CD4-positive, alpha-beta T cell (primary cell): ENCODE results near the gene ATP8A2. TPM values are rescaled to one million over a fixed set of nuclear protein-coding genes. Genes with fewer than 3 reads are reported as not detected.

ENCODE experiments used
- ATAC-seq: fragments of 200-7000 bp; cut with Tn5 transposase; one replicate; pipeline ENCODE4 v1.10.0; 2022; ENCODE audit warnings: mild to moderate bottlenecking; ENCODE audit not compliant: poor library complexity
- CTCF ChIA-PET: fragments of 350-600 bp; sonication (Branson Sonifier 250); formaldehyde crosslinking; loops from one replicate; lab custom pipeline; 2021; ENCODE audit warnings: antibody characterized with exemption, inconsistent platforms; lab: Charles Lee
- POLR2A ChIA-PET: fragments of 350-600 bp; sonication (Branson Sonifier 250); formaldehyde crosslinking; loops from one replicate; lab custom pipeline; 2021; ENCODE audit warnings: antibody characterized with exemption, inconsistent platforms; lab: Charles Lee
- DNase-seq, 14 experiments: peaks; one replicate each; pipeline ENCODE4 v3.0.0-alpha.2; 2013 to 2020; ENCODE audit warnings: mixed read lengths in 2 of 14
- H3K27ac ChIP-seq, 2 donors: one replicate each; pipeline versions ENCODE4 v1.5.1 to v1.7.0; 2013; ENCODE audit warnings: low read length in 2 of 2, low read depth in 1 of 2, mild to moderate bottlenecking in 1 of 2
- H3K27me3 ChIP-seq, 2 experiments: 1 replicate in 1 of 2; 2 replicates in 1 of 2; pipeline versions ENCODE4 v1.6.1 to v1.7.0; 2013; ENCODE audit warnings: low read length in 2 of 2, control low read depth in 1 of 2, mild to moderate bottlenecking in 1 of 2, moderate library complexity in 1 of 2; ENCODE audit not compliant: insufficient read depth in 2 of 2, control insufficient read depth in 1 of 2
- H3K36me3 ChIP-seq: one replicate; pipeline ENCODE4 v1.6.1; 2013; ENCODE audit warnings: low read length, control low read depth; ENCODE audit not compliant: insufficient read depth
- H3K4me1 ChIP-seq: one replicate; pipeline ENCODE4 v1.6.1; 2013; ENCODE audit warnings: low read length, control low read depth; ENCODE audit not compliant: insufficient read depth
- H3K4me3 ChIP-seq: one replicate; pipeline ENCODE4 v1.5.1; 2013; ENCODE audit warnings: mild to moderate bottlenecking, low read length, moderate library complexity
- H3K9me3 ChIP-seq, 2 experiments: 1 replicate in 1 of 2; 2 replicates in 1 of 2; pipeline versions ENCODE4 v1.6.1 to v1.7.0; 2013; ENCODE audit warnings: low read length in 2 of 2, mild to moderate bottlenecking in 2 of 2, control low read depth in 1 of 2, moderate library complexity in 1 of 2; ENCODE audit not compliant: control insufficient read depth in 1 of 2, insufficient read depth in 1 of 2
- H3K27ac Mint-ChIP-seq: one replicate; pipeline ENCODE4 v1.8.0; 2020; ENCODE audit warnings: mixed read lengths
- H3K27me3 Mint-ChIP-seq: one replicate; pipeline ENCODE4 v1.8.0; 2021; ENCODE audit warnings: mixed read lengths
- H3K36me3 Mint-ChIP-seq: one replicate; pipeline ENCODE4 v1.8.0; 2021; ENCODE audit warnings: low read depth, mixed read lengths
- H3K4me1 Mint-ChIP-seq: one replicate; pipeline ENCODE4 v1.8.0; 2021; ENCODE audit warnings: low read depth, mixed read lengths
- H3K4me3 Mint-ChIP-seq: one replicate; pipeline ENCODE4 v1.8.0; 2020; ENCODE audit warnings: mild to moderate bottlenecking, mixed read lengths
- H3K9me3 Mint-ChIP-seq: one replicate; pipeline ENCODE4 v1.8.0; 2020; ENCODE audit warnings: mixed read lengths
- CTCF ChIP-seq: fragments of 200-600 bp; IDR thresholded peaks from one replicate; pipeline ENCODE4 v1.8.0; 2022; ENCODE audit warnings: antibody characterized with exemption, mild to moderate bottlenecking
- intact Hi-C, 2 experiments: fragments of 100-400 bp; cut with DNase I in 1 of 2; cut with micrococcal nuclease in 1 of 2; formaldehyde crosslinking; loops; one replicate each; pipeline versions ENCODE4 v1.15.1 to v1.9.0; 2023 to 2025; cut with DNase I, micrococcal nuclease
- polyA plus RNA-seq, 2 donors: library from polyadenylated mRNA; unstranded; fragments of 120-200 nt; gene quantifications; one replicate each; pipeline ENCODE4 v1.2.1, GENCODE V29; 2013
- total RNA-seq, 174 experiments: library from RNA in 2 of 174; stranded (reverse) in 2 of 174; gene quantifications; one replicate each; pipeline ENCODE4 v1.2.3 and lab custom pipeline; 2021 to 2026

Gene ATP8A2
- total RNA-seq (under 1 TPM; 0.22 to 0.36 TPM), total RNA-seq (lab: John Stamatoyannopoulos, UW) (0.12 to 7.4 (median 2.3) reads per million in 172 experiments)
- polyA plus RNA-seq (2013, experiment 1 of 2) = 1.2 TPM
- polyA plus RNA-seq (2013, experiment 2 of 2) = 0.50 TPM

GRCh38 chr13:25371875-25372283 is at the start of gene ATP8A2:
TSS of gene ATP8A2 (plus strand) at chr13:25371974. CDS start at chr13:25372213, 239 bp downstream.
- Histone ChIP-seq H3K9me3 (peaks cover 0 to 3% of the 10 kb centered on the region in 2 experiments), H3K27me3 (peaks cover 53 to 56% of the 10 kb centered on the region in 2 experiments), H3K4me1 (peaks cover 6% of the 10 kb centered on the region), H3K4me3 (no peak within 1 kb of the TSS), H3K36me3 (no peaks in the 10 kb centered on the region), H3K27ac (no peak within 1 kb of the TSS)
- ChIA-PET CTCF (no interaction called here), POLR2A (no interaction called here)
- Mint-ChIP-seq H3K27me3 (peaks cover 78% of the 10 kb centered on the region), H3K4me3 (peak within 1 kb of the TSS; percentile 45), H3K4me1 (peaks cover 7% of the 10 kb centered on the region), H3K27ac (no peak within 1 kb of the TSS), H3K36me3 (no peaks in the 10 kb centered on the region), H3K9me3 (no peaks in the 10 kb centered on the region)
- TF ChIP-seq CTCF = no peak
- ATAC-seq (no peak), DNase-seq (no peak)
- intact Hi-C loops = no loop called here

GRCh38 chr13:25324100-25324499 is 47.7 kb upstream of the ATP8A2 start:
- Mint-ChIP-seq H3K27ac (no peak overlapping the region), H3K4me1 (no peaks in the 10 kb centered on the region), H3K9me3 (no peaks in the 10 kb centered on the region), H3K27me3 (no peaks in the 10 kb centered on the region), H3K4me3 (no peak overlapping the region), H3K36me3 (peaks cover 86% of the 10 kb centered on the region)
- ATAC-seq (no peak), DNase-seq (no peak)
- Histone ChIP-seq H3K27me3 (no peaks in the 10 kb centered on the region), H3K36me3 (peaks cover 81% of the 10 kb centered on the region), H3K9me3 (no peaks in the 10 kb centered on the region), H3K4me3 (no peak overlapping the region), H3K4me1 (no peaks in the 10 kb centered on the region), H3K27ac (no peak overlapping the region)
- CTCF ChIA-PET = no interaction called here
- POLR2A ChIA-PET = no interaction called here
- TF ChIP-seq CTCF = no peak
- intact Hi-C loops = loop anchor here in 1 of 2 experiments (10.0 kb wide), 1 partner anchor 59 kb away; no protein-coding TSS in a partner anchor

- H3K36me3 Mint-ChIP-seq = peaks cover 94% of the 10 kb centered on the region
- no peak for TF ChIP-seq CTCF
- H3K27ac ChIP-seq = no peak overlapping the region
- H3K4me1 ChIP-seq = no peaks in the 10 kb centered on the region
- H3K4me3 ChIP-seq = no peak overlapping the region
- CTCF ChIA-PET = no interaction called here
- POLR2A ChIA-PET = no interaction called here
- no peaks in the 10 kb centered on the region for H3K9me3 Mint-ChIP-seq
- no peaks in the 10 kb centered on the region for H3K9me3 ChIP-seq
- H3K27me3 Mint-ChIP-seq = no peaks in the 10 kb centered on the region
- no peak for ATAC-seq
- no peak for DNase-seq
- no peak overlapping the region for H3K4me3 Mint-ChIP-seq
- H3K27ac Mint-ChIP-seq = no peak overlapping the region
- H3K4me1 Mint-ChIP-seq = peaks cover 7% of the 10 kb centered on the region
- H3K36me3 ChIP-seq = peaks cover 85% of the 10 kb centered on the region
- no peaks in the 10 kb centered on the region for H3K27me3 ChIP-seq
- intact Hi-C loops = loop anchor here (5.0 to 10.0 kb wide), 2 partner anchors 65 to 77 kb away; no protein-coding TSS in a partner anchor
Measured at GRCh38 chr13:25329706-25330105, 42.1 kb upstream of the ATP8A2 start.
